ENCODE results near the gene WDR48. TPM values are rescaled to one million over a fixed set of nuclear protein-coding genes. Genes with fewer than 3 reads are reported as not detected.

The WDR48 gene
- total RNA-seq, 2 experiments from 2014 or later, result 81.2 to 88.6 TPM

DNA sequence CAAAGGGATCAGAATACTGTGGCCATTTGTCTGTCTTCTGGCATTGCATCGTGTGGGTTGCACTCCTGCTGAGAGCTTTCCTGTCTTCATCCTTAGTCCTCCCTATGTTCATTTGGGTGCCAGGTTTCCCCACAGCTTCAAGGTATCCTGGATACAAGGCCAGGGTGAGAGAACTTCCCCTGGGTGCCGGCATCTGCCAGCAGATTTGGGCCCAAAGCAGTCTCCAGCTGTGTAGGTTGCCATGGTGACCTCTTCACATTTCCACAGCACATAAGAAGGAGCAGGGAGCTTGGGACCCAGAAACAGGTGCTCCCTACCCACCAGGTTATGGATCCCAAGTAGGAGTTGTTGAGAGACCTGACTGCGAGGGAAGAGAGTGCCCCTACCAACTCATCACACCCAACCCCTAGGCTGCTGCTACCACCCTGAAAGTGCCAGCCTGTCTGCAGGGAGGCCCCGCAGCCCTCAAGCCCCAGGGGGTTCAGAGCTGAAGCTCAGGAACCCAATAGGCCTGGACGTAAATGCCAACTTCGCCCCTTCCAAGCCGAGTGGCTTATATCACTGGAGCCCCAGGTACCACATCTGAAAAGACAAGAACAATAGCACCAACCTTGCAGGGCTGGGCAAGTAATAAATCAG lies 75.6 kb downstream of the WDR48 start:
- Mint-ChIP-seq H3K4me3 (no peak overlapping the region), H3K4me1 (ENCODE audit: low read depth) (peaks cover 29% of the 10 kb centered on the region), H3K36me3 (ENCODE audit: low read depth) (no peaks in the 10 kb centered on the region), H3K27ac (peak overlapping the region; percentile 61), H3K27me3 (no peaks in the 10 kb centered on the region), H3K9me3 (no peaks in the 10 kb centered on the region)
- ATAC-seq (ENCODE audit: poor library complexity) (no peak), DNase-seq (peak in 2 of 14 experiments; percentile 14 to 24)
- TF ChIP-seq, protein P1, sequence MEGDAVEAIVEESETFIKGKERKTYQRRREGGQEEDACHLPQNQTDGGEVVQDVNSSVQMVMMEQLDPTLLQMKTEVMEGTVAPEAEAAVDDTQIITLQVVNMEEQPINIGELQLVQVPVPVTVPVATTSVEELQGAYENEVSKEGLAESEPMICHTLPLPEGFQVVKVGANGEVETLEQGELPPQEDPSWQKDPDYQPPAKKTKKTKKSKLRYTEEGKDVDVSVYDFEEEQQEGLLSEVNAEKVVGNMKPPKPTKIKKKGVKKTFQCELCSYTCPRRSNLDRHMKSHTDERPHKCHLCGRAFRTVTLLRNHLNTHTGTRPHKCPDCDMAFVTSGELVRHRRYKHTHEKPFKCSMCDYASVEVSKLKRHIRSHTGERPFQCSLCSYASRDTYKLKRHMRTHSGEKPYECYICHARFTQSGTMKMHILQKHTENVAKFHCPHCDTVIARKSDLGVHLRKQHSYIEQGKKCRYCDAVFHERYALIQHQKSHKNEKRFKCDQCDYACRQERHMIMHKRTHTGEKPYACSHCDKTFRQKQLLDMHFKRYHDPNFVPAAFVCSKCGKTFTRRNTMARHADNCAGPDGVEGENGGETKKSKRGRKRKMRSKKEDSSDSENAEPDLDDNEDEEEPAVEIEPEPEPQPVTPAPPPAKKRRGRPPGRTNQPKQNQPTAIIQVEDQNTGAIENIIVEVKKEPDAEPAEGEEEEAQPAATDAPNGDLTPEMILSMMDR (IDR thresholded peaks at IDR 0.05), result no peak
- H3K27ac ChIP-seq (ENCODE audit: low read depth in 1 of 2, low read length in 2 of 2), result no peak overlapping the region
- no peaks in the 10 kb centered on the region for H3K27me3 ChIP-seq (ENCODE audit: control insufficient read depth in 1 of 2, insufficient read depth in 2 of 2, low read length in 2 of 2)
- no peak overlapping the region for H3K4me3 ChIP-seq (ENCODE audit: low read length)
- POLR2A ChIA-PET, result interaction anchor here (1.1 to 2.7 kb wide), 4 partner anchors 20 to 165 kb away, joined by 4 to 11 read pairs (median 6); no protein-coding TSS in a partner anchor
- intact Hi-C loops (cut with DNase I, micrococcal nuclease), result loop anchor here in 1 of 2 experiments (2.0 to 5.0 kb wide), 2 partner anchors 23 to 65 kb away; partner anchors contain the start of gene XIRP1
- no peaks in the 10 kb centered on the region for H3K9me3 ChIP-seq (ENCODE audit: control insufficient read depth in 1 of 2, insufficient read depth in 1 of 2, low read length in 2 of 2)
- H3K36me3 ChIP-seq (ENCODE audit: insufficient read depth, low read length), result no peaks in the 10 kb centered on the region
- H3K4me1 ChIP-seq (ENCODE audit: insufficient read depth, low read length), result peaks cover 20% of the 10 kb centered on the region
- CTCF ChIA-PET, result interaction anchor here (0.7 to 6.1 kb wide), 5 partner anchors 19 to 251 kb away, joined by 3 to 68 read pairs (median 3); partner anchors contain the start of genes GORASP1 and TTC21A

DNA sequence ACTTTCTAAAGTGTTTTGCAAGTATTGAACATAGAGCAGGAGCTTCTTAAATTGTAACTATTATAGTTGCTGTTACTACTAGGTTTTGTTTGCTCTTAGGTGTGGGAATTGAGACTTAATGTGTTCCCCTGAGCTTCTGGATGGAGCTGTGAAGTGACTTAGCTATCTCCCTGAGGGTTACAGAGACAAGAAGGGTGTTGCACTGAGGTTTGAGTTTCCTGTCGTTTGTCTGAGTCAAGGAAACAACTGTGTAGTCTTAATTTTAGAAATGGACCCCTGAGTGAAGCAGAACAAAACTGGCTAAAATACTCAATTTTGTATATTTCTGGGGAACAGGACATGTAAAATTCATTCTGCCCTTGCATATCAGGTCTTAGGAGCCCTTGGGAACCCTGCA lies 76.1 kb downstream of the WDR48 start:
- no peaks in the 10 kb centered on the region for H3K9me3 Mint-ChIP-seq
- ATAC-seq (ENCODE audit: poor library complexity) (peak; percentile 58), DNase-seq (peak in 1 of 14 experiments; percentile 16)
- H3K4me1 Mint-ChIP-seq (ENCODE audit: low read depth), result peaks cover 29% of the 10 kb centered on the region
- Histone ChIP-seq H3K27ac (ENCODE audit: low read depth in 1 of 2, low read length in 2 of 2) (no peak overlapping the region), H3K36me3 (ENCODE audit: insufficient read depth, low read length) (no peaks in the 10 kb centered on the region), H3K9me3 (ENCODE audit: control insufficient read depth in 1 of 2, insufficient read depth in 1 of 2, low read length in 2 of 2) (no peaks in the 10 kb centered on the region), H3K4me1 (ENCODE audit: insufficient read depth, low read length) (peaks cover 20% of the 10 kb centered on the region), H3K4me3 (ENCODE audit: low read length) (no peak overlapping the region), H3K27me3 (ENCODE audit: control insufficient read depth in 1 of 2, insufficient read depth in 2 of 2, low read length in 2 of 2) (no peaks in the 10 kb centered on the region)
- no peak overlapping the region for H3K4me3 Mint-ChIP-seq
- no peaks in the 10 kb centered on the region for H3K36me3 Mint-ChIP-seq (ENCODE audit: low read depth)
- intact Hi-C loops (cut with DNase I, micrococcal nuclease), result loop anchor here in 1 of 2 experiments (2.0 to 5.0 kb wide), 2 partner anchors 23 to 64 kb away; partner anchors contain the start of gene XIRP1
- ChIA-PET CTCF (interaction anchor here (6.1 kb wide), 1 partner anchor 162 kb away, joined by 68 read pairs; no protein-coding TSS in a partner anchor), POLR2A (interaction anchor here (2.6 to 2.7 kb wide), 2 partner anchors 20 to 160 kb away, joined by 9 to 11 read pairs; no protein-coding TSS in a partner anchor)
- H3K27me3 Mint-ChIP-seq, result no peaks in the 10 kb centered on the region
- H3K27ac Mint-ChIP-seq, result peak overlapping the region; percentile 61
- TF ChIP-seq, protein P1 (IDR thresholded peaks at IDR 0.05), result no peak

DNA sequence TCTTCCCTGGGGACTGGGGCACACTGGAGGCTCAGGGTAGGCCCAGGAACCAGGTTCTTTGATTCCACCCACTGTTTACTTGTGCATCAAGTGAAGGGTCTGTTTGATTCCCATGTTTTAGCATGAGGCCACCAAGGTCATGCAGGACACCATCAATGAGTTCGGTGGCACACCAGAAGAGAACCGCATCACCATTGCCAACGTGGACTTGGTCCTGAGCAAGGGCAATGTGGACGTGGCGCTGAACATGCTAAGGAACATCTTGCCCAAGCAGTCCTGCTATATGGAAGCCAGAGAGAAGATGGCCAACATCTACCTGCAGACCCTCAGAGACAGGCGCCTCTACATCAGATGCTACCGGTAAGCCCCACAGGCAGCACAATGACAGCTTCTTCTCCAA lies 77.1 kb downstream of the WDR48 start:
- H3K9me3 Mint-ChIP-seq, result no peaks in the 10 kb centered on the region
- H3K36me3 ChIP-seq (ENCODE audit: insufficient read depth, low read length), result no peaks in the 10 kb centered on the region
- ATAC-seq (ENCODE audit: poor library complexity) (no peak), DNase-seq (peak in 1 of 14 experiments; percentile 16)
- intact Hi-C loops (cut with DNase I, micrococcal nuclease), result loop anchor here in 1 of 2 experiments (5.0 kb wide), 1 partner anchor 63 kb away; the partner anchor contains the start of gene XIRP1
- H3K27ac ChIP-seq (ENCODE audit: low read depth in 1 of 2, low read length in 2 of 2), result no peak overlapping the region
- no peak overlapping the region for H3K27ac Mint-ChIP-seq
- CTCF ChIA-PET, result interaction anchor here (6.1 kb wide), 1 partner anchor 161 kb away, joined by 68 read pairs; no protein-coding TSS in a partner anchor
- H3K27me3 Mint-ChIP-seq, result no peaks in the 10 kb centered on the region
- no peaks in the 10 kb centered on the region for H3K36me3 Mint-ChIP-seq (ENCODE audit: low read depth)
- POLR2A ChIA-PET, result interaction anchor here (2.7 kb wide), 1 partner anchor 159 kb away, joined by 11 read pairs; no protein-coding TSS in a partner anchor
- no peak overlapping the region for H3K4me3 ChIP-seq (ENCODE audit: low read length)
- no peaks in the 10 kb centered on the region for H3K27me3 ChIP-seq (ENCODE audit: control insufficient read depth in 1 of 2, insufficient read depth in 2 of 2, low read length in 2 of 2)
- H3K4me1 ChIP-seq (ENCODE audit: insufficient read depth, low read length), result peaks cover 20% of the 10 kb centered on the region
- H3K4me3 Mint-ChIP-seq, result no peak overlapping the region
- H3K4me1 Mint-ChIP-seq (ENCODE audit: low read depth), result peaks cover 29% of the 10 kb centered on the region
- H3K9me3 ChIP-seq (ENCODE audit: control insufficient read depth in 1 of 2, insufficient read depth in 1 of 2, low read length in 2 of 2), result no peaks in the 10 kb centered on the region
- TF ChIP-seq, protein P1 (IDR thresholded peaks at IDR 0.05), result no peak

Data from CD4-positive, alpha-beta T cell (primary cell).